DMS153 treated with DMSO at 0.1 percent for 48 hours (cell line): ENCODE measurements around the gene NELL1.
A peak's percentile ranks its signal among the peaks of the same experiment; 100 is the strongest.

Source experiments
- DNase-seq: peaks from one replicate; lab custom pipeline; 2025; ENCODE audit not compliant: unreplicated experiment; lab: John Stamatoyannopoulos, UW

Gene NELL1

GRCh38 chr11:20661850-20662249 lies 7.5 kb upstream of the NELL1 start:
- no peak for DNase-seq

GRCh38 chr11:20668131-20668809 lies 1.1 kb upstream of the NELL1 start:
- DNase-seq: no peak

- no peak for DNase-seq
Measured at GRCh38 chr11:20669820-20670684, 666 bp downstream of the NELL1 start.

GRCh38 chr11:20670932-20671403 lies 1.6 kb downstream of the NELL1 start:
- no peak for DNase-seq

GRCh38 chr11:20671856-20672546 lies 2.6 kb downstream of the NELL1 start:
- peak; percentile 45 for DNase-seq

GRCh38 chr11:20672575-20672974 lies 3.2 kb downstream of the NELL1 start:
- no peak for DNase-seq

- no peak for DNase-seq
Measured at GRCh38 chr11:20676658-20677057, 7.3 kb downstream of the NELL1 start.

GRCh38 chr11:20688761-20689160 lies 19.4 kb downstream of the NELL1 start:
- DNase-seq: no peak

GRCh38 chr11:20707876-20708275 lies 38.5 kb downstream of the NELL1 start:
- no peak for DNase-seq

GRCh38 chr11:20712912-20713311 lies 43.5 kb downstream of the NELL1 start:
- DNase-seq: no peak

GRCh38 chr11:20715464-20715863 lies 46.1 kb downstream of the NELL1 start:
- no peak for DNase-seq

- no peak for DNase-seq
Measured at GRCh38 chr11:20715931-20716330, 46.5 kb downstream of the NELL1 start.

- DNase-seq: no peak
Measured at GRCh38 chr11:20719821-20720220, 50.4 kb downstream of the NELL1 start.

GRCh38 chr11:20723366-20723765 lies 54.0 kb downstream of the NELL1 start:
- DNase-seq: no peak

GRCh38 chr11:20729597-20730105 lies 60.3 kb downstream of the NELL1 start:
- DNase-seq: no peak

GRCh38 chr11:20731676-20732215 lies 62.4 kb downstream of the NELL1 start:
- DNase-seq: no peak

- no peak for DNase-seq
Measured at GRCh38 chr11:20739107-20739506, 69.7 kb downstream of the NELL1 start.

- no peak for DNase-seq
Measured at GRCh38 chr11:20739577-20739976, 70.2 kb downstream of the NELL1 start.

GRCh38 chr11:20754933-20755332 lies 85.5 kb downstream of the NELL1 start:
- DNase-seq: no peak

- no peak for DNase-seq
Measured at GRCh38 chr11:20759541-20759940, 90.2 kb downstream of the NELL1 start.

- no peak for DNase-seq
Measured at GRCh38 chr11:20760811-20761210, 91.4 kb downstream of the NELL1 start.
